Epithelial cell of esophagus (primary cell): ENCODE measurements around the gene SYNPO2.

Experiments
- DNase-seq: peaks from one replicate; pipeline ENCODE4 v3.0.0; 2010; ENCODE audit warnings: low read depth
- H3K4me3 ChIP-seq: 2 replicates; pipeline ENCODE4 v1.5.1; 2011; ENCODE audit warnings: mild to moderate bottlenecking, low read length, control low read depth
- CTCF ChIP-seq: IDR thresholded peaks from 2 replicates; pipeline ENCODE4 v1.5.1; 2011; ENCODE audit warnings: low read depth, mild to moderate bottlenecking, low read length, control low read depth, inconsistent platforms; ENCODE audit not compliant: insufficient read depth; ENCODE audit errors: missing control alignments

Gene SYNPO2

GRCh38 chr4:119087656-119088055, 199.0 kb downstream of the SYNPO2 start:
- DNase-seq = no peak
- no peak for TF ChIP-seq CTCF
- H3K4me3 ChIP-seq = no peak overlapping the region

- no peak overlapping the region for H3K4me3 ChIP-seq
- no peak for TF ChIP-seq CTCF
- peak; percentile 25 for DNase-seq
Measured at GRCh38 chr4:119093042-119093827, 204.6 kb downstream of the SYNPO2 start.

GRCh38 chr4:119097282-119097900, 208.7 kb downstream of the SYNPO2 start:
- no peak for TF ChIP-seq CTCF
- no peak overlapping the region for H3K4me3 ChIP-seq

GRCh38 chr4:119098306-119098705, 209.7 kb downstream of the SYNPO2 start:
- DNase-seq = no peak
- no peak overlapping the region for H3K4me3 ChIP-seq
- TF ChIP-seq CTCF = no peak

More at GRCh38 chr4:119097282-119097900, 208.7 kb downstream of the SYNPO2 start:
- DNase-seq = no peak

- H3K4me3 ChIP-seq = no peak overlapping the region
- no peak for DNase-seq
- TF ChIP-seq CTCF = no peak
Measured at GRCh38 chr4:119099227-119099810, 210.7 kb downstream of the SYNPO2 start.

GRCh38 chr4:119100655-119101054, 212.0 kb downstream of the SYNPO2 start:
- H3K4me3 ChIP-seq = no peak overlapping the region
- no peak for DNase-seq
- no peak for TF ChIP-seq CTCF

GRCh38 chr4:119103263-119103662, 214.6 kb downstream of the SYNPO2 start:
- H3K4me3 ChIP-seq = no peak overlapping the region
- DNase-seq = peak; percentile 96
- no peak for TF ChIP-seq CTCF
